Measurements from ENCODE around the gene ATOH8. TPM values are rescaled to one million over a fixed set of nuclear protein-coding genes. Genes with fewer than 3 reads are reported as not detected.

ATOH8 gene
- total RNA-seq, 1 experiment from 2014 or later, result 0.81 TPM

DNA sequence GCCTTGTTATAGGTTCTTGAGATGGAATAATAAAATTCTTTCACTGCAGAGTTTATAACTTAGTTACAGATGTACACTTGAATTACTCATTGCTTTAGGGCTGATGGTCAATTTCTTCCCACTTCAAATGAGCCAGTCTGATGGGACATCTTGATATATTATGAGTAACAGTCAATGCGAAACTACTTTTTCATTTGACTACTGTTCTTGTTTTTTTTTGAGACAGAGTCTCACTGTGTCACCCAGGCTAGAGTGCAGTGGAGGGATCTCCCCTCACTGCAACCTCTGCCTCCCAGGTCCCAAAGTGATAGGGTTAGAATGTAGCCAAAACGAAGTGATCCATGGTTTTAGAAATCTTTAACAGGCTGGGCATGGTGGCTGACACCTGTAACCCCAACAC is 77.9 kb downstream of the ATOH8 start (continued):
- TF ChIP-seq, protein P1, sequence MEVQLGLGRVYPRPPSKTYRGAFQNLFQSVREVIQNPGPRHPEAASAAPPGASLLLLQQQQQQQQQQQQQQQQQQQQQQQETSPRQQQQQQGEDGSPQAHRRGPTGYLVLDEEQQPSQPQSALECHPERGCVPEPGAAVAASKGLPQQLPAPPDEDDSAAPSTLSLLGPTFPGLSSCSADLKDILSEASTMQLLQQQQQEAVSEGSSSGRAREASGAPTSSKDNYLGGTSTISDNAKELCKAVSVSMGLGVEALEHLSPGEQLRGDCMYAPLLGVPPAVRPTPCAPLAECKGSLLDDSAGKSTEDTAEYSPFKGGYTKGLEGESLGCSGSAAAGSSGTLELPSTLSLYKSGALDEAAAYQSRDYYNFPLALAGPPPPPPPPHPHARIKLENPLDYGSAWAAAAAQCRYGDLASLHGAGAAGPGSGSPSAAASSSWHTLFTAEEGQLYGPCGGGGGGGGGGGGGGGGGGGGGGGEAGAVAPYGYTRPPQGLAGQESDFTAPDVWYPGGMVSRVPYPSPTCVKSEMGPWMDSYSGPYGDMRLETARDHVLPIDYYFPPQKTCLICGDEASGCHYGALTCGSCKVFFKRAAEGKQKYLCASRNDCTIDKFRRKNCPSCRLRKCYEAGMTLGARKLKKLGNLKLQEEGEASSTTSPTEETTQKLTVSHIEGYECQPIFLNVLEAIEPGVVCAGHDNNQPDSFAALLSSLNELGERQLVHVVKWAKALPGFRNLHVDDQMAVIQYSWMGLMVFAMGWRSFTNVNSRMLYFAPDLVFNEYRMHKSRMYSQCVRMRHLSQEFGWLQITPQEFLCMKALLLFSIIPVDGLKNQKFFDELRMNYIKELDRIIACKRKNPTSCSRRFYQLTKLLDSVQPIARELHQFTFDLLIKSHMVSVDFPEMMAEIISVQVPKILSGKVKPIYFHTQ (CRISPR knock-in tag; IDR thresholded peaks at IDR 0.05), result no peak
- TF ChIP-seq, protein P2, sequence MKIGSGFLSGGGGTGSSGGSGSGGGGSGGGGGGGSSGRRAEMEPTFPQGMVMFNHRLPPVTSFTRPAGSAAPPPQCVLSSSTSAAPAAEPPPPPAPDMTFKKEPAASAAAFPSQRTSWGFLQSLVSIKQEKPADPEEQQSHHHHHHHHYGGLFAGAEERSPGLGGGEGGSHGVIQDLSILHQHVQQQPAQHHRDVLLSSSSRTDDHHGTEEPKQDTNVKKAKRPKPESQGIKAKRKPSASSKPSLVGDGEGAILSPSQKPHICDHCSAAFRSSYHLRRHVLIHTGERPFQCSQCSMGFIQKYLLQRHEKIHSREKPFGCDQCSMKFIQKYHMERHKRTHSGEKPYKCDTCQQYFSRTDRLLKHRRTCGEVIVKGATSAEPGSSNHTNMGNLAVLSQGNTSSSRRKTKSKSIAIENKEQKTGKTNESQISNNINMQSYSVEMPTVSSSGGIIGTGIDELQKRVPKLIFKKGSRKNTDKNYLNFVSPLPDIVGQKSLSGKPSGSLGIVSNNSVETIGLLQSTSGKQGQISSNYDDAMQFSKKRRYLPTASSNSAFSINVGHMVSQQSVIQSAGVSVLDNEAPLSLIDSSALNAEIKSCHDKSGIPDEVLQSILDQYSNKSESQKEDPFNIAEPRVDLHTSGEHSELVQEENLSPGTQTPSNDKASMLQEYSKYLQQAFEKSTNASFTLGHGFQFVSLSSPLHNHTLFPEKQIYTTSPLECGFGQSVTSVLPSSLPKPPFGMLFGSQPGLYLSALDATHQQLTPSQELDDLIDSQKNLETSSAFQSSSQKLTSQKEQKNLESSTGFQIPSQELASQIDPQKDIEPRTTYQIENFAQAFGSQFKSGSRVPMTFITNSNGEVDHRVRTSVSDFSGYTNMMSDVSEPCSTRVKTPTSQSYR (CRISPR knock-in tag; IDR thresholded peaks at IDR 0.05), result no peak

DNA sequence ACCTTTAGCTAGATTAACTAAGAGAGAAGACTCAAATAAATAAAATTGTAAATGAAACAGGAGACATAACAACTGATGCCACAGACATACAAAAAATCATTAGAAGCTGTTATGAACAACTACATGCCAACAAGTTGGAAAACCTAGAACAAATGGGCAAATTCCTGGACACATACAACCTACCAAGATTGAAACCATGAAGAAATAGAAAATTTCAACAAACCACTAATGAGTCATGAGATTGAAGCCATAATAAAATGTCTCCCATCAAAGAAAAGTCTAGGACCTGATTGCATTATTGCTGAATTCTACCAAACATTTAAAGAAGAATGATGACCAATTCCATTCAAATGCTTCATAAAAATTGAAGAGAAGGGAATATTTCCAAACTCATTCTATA is 80.7 kb downstream of the ATOH8 start:
- DNase-seq (ENCODE audit: low spot score) (no peak), ATAC-seq (no peak)
- Mint-ChIP-seq H3K9me3 (peaks cover 11% of the 10 kb centered on the region), H3K27ac (no peak overlapping the region), H3K27me3 (ENCODE audit: low read depth) (no peaks in the 10 kb centered on the region), H3K36me3 (peaks cover 3% of the 10 kb centered on the region), H3K4me3 (no peak overlapping the region), H3K4me1 (no peaks in the 10 kb centered on the region)
- TF ChIP-seq, protein P3, sequence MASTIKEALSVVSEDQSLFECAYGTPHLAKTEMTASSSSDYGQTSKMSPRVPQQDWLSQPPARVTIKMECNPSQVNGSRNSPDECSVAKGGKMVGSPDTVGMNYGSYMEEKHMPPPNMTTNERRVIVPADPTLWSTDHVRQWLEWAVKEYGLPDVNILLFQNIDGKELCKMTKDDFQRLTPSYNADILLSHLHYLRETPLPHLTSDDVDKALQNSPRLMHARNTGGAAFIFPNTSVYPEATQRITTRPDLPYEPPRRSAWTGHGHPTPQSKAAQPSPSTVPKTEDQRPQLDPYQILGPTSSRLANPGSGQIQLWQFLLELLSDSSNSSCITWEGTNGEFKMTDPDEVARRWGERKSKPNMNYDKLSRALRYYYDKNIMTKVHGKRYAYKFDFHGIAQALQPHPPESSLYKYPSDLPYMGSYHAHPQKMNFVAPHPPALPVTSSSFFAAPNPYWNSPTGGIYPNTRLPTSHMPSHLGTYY (CRISPR knock-in tag; IDR thresholded peaks at IDR 0.05), result no peak
- no peak for TF ChIP-seq JAZF1 (CRISPR knock-in tag; IDR thresholded peaks at IDR 0.05)
- TF ChIP-seq, protein P4, sequence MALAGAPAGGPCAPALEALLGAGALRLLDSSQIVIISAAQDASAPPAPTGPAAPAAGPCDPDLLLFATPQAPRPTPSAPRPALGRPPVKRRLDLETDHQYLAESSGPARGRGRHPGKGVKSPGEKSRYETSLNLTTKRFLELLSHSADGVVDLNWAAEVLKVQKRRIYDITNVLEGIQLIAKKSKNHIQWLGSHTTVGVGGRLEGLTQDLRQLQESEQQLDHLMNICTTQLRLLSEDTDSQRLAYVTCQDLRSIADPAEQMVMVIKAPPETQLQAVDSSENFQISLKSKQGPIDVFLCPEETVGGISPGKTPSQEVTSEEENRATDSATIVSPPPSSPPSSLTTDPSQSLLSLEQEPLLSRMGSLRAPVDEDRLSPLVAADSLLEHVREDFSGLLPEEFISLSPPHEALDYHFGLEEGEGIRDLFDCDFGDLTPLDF (CRISPR knock-in tag; IDR thresholded peaks at IDR 0.05), result no peak
- TF ChIP-seq, protein P5, sequence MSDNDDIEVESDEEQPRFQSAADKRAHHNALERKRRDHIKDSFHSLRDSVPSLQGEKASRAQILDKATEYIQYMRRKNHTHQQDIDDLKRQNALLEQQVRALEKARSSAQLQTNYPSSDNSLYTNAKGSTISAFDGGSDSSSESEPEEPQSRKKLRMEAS (CRISPR knock-in tag; IDR thresholded peaks at IDR 0.05), result no peak
- TF ChIP-seq, protein P6, sequence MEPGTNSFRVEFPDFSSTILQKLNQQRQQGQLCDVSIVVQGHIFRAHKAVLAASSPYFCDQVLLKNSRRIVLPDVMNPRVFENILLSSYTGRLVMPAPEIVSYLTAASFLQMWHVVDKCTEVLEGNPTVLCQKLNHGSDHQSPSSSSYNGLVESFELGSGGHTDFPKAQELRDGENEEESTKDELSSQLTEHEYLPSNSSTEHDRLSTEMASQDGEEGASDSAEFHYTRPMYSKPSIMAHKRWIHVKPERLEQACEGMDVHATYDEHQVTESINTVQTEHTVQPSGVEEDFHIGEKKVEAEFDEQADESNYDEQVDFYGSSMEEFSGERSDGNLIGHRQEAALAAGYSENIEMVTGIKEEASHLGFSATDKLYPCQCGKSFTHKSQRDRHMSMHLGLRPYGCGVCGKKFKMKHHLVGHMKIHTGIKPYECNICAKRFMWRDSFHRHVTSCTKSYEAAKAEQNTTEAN (CRISPR knock-in tag; IDR thresholded peaks at IDR 0.05), result no peak
- TF ChIP-seq, protein P7, sequence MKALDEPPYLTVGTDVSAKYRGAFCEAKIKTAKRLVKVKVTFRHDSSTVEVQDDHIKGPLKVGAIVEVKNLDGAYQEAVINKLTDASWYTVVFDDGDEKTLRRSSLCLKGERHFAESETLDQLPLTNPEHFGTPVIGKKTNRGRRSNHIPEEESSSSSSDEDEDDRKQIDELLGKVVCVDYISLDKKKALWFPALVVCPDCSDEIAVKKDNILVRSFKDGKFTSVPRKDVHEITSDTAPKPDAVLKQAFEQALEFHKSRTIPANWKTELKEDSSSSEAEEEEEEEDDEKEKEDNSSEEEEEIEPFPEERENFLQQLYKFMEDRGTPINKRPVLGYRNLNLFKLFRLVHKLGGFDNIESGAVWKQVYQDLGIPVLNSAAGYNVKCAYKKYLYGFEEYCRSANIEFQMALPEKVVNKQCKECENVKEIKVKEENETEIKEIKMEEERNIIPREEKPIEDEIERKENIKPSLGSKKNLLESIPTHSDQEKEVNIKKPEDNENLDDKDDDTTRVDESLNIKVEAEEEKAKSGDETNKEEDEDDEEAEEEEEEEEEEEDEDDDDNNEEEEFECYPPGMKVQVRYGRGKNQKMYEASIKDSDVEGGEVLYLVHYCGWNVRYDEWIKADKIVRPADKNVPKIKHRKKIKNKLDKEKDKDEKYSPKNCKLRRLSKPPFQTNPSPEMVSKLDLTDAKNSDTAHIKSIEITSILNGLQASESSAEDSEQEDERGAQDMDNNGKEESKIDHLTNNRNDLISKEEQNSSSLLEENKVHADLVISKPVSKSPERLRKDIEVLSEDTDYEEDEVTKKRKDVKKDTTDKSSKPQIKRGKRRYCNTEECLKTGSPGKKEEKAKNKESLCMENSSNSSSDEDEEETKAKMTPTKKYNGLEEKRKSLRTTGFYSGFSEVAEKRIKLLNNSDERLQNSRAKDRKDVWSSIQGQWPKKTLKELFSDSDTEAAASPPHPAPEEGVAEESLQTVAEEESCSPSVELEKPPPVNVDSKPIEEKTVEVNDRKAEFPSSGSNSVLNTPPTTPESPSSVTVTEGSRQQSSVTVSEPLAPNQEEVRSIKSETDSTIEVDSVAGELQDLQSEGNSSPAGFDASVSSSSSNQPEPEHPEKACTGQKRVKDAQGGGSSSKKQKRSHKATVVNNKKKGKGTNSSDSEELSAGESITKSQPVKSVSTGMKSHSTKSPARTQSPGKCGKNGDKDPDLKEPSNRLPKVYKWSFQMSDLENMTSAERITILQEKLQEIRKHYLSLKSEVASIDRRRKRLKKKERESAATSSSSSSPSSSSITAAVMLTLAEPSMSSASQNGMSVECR (CRISPR knock-in tag; IDR thresholded peaks at IDR 0.05; ENCODE audit: borderline replicate concordance), result no peak
- no peak for TF ChIP-seq KAT7 (CRISPR knock-in tag; IDR thresholded peaks at IDR 0.05; ENCODE audit: borderline replicate concordance)
- TF ChIP-seq HMGA2 (CRISPR knock-in tag; IDR thresholded peaks at IDR 0.05), result no peak
- TF ChIP-seq, protein P8, sequence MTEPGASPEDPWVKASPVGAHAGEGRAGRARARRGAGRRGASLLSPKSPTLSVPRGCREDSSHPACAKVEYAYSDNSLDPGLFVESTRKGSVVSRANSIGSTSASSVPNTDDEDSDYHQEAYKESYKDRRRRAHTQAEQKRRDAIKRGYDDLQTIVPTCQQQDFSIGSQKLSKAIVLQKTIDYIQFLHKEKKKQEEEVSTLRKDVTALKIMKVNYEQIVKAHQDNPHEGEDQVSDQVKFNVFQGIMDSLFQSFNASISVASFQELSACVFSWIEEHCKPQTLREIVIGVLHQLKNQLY (CRISPR knock-in tag; IDR thresholded peaks at IDR 0.05), result no peak
- TF ChIP-seq, protein P9, sequence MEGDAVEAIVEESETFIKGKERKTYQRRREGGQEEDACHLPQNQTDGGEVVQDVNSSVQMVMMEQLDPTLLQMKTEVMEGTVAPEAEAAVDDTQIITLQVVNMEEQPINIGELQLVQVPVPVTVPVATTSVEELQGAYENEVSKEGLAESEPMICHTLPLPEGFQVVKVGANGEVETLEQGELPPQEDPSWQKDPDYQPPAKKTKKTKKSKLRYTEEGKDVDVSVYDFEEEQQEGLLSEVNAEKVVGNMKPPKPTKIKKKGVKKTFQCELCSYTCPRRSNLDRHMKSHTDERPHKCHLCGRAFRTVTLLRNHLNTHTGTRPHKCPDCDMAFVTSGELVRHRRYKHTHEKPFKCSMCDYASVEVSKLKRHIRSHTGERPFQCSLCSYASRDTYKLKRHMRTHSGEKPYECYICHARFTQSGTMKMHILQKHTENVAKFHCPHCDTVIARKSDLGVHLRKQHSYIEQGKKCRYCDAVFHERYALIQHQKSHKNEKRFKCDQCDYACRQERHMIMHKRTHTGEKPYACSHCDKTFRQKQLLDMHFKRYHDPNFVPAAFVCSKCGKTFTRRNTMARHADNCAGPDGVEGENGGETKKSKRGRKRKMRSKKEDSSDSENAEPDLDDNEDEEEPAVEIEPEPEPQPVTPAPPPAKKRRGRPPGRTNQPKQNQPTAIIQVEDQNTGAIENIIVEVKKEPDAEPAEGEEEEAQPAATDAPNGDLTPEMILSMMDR (IDR thresholded peaks at IDR 0.05), result no peak
- TF ChIP-seq, protein P10, sequence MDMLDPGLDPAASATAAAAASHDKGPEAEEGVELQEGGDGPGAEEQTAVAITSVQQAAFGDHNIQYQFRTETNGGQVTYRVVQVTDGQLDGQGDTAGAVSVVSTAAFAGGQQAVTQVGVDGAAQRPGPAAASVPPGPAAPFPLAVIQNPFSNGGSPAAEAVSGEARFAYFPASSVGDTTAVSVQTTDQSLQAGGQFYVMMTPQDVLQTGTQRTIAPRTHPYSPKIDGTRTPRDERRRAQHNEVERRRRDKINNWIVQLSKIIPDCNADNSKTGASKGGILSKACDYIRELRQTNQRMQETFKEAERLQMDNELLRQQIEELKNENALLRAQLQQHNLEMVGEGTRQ (CRISPR knock-in tag; IDR thresholded peaks at IDR 0.05), result no peak
- TF ChIP-seq TEAD4 (CRISPR knock-in tag; IDR thresholded peaks at IDR 0.05), result no peak
- TF ChIP-seq EMX1 (CRISPR knock-in tag; IDR thresholded peaks at IDR 0.05), result no peak
- no peak for TF ChIP-seq RORB (CRISPR knock-in tag; IDR thresholded peaks at IDR 0.05)
- ChIA-PET CTCF (no interaction called here), POLR2A (no interaction called here)
